Raji (cell line): ENCODE results near the gene CPSF4L.

Source experiments
- POLR2A ChIP-seq: IDR thresholded peaks from 2 replicates; pipeline ENCODE4 v1.6.1; 2011; ENCODE audit warnings: low read depth, low read length, control low read depth; ENCODE audit not compliant: insufficient read depth

The CPSF4L gene

GRCh38 chr17:73261617-73261951, at the start of gene CPSF4L:
TSS of gene CPSF4L (minus strand) at chr17:73261880. CDS start at chr17:73261818, 62 bp downstream.
- TF ChIP-seq POLR2A: no peak

GRCh38 chr17:73311428-73311780, 49.7 kb upstream of the CPSF4L start:
- no peak for TF ChIP-seq POLR2A

- no peak for TF ChIP-seq POLR2A
These were observed 48.3 kb upstream of the CPSF4L start for GRCh38 chr17:73309727-73310596.

GRCh38 chr17:73308017-73308823, 46.5 kb upstream of the CPSF4L start:
- no peak for TF ChIP-seq POLR2A

- TF ChIP-seq POLR2A: no peak
These were observed 45.5 kb upstream of the CPSF4L start for GRCh38 chr17:73307130-73307529.

GRCh38 chr17:73305845-73306836, 44.5 kb upstream of the CPSF4L start:
- no peak for TF ChIP-seq POLR2A

- TF ChIP-seq POLR2A: no peak
These were observed 43.5 kb upstream of the CPSF4L start for GRCh38 chr17:73304971-73305812.

GRCh38 chr17:73304438-73304837, 42.8 kb upstream of the CPSF4L start:
- no peak for TF ChIP-seq POLR2A

- TF ChIP-seq POLR2A: no peak
These were observed 40.5 kb upstream of the CPSF4L start for GRCh38 chr17:73302189-73302588.

GRCh38 chr17:73301369-73301768, 39.7 kb upstream of the CPSF4L start:
- TF ChIP-seq POLR2A: no peak

- no peak for TF ChIP-seq POLR2A
These were observed 38.7 kb upstream of the CPSF4L start for GRCh38 chr17:73300392-73300791.

- TF ChIP-seq POLR2A: no peak
These were observed 36.5 kb upstream of the CPSF4L start for GRCh38 chr17:73297934-73298861.

GRCh38 chr17:73293480-73293911, 31.8 kb upstream of the CPSF4L start:
- no peak for TF ChIP-seq POLR2A

- TF ChIP-seq POLR2A: no peak
These were observed 31.4 kb upstream of the CPSF4L start for GRCh38 chr17:73293031-73293430.
